A673 (cell line): ENCODE data around the gene ITPR3.

Experiments used
- EZH2 ChIP-seq: fragments of 200-600 bp; sonication (generic); IDR thresholded peaks from 2 replicates; pipeline ENCODE4 v1.6.1; 2017; ENCODE audit warnings: borderline replicate concordance, low read depth, mild to moderate bottlenecking, mixed read lengths, antibody characterized with exemption, low read length; ENCODE audit not compliant: poor library complexity, severe bottlenecking
- TF ChIP-seq, protein P1 (sequence below): fragments of 300-800, 200-600 bp; sonication (generic); conservative IDR thresholded peaks from 2 replicates; pipeline ENCODE4 v1.5.1; 2017; ENCODE audit warnings: low read depth, mild to moderate bottlenecking, antibody characterized with exemption, low read length, moderate library complexity, mixed read lengths

DNA sequence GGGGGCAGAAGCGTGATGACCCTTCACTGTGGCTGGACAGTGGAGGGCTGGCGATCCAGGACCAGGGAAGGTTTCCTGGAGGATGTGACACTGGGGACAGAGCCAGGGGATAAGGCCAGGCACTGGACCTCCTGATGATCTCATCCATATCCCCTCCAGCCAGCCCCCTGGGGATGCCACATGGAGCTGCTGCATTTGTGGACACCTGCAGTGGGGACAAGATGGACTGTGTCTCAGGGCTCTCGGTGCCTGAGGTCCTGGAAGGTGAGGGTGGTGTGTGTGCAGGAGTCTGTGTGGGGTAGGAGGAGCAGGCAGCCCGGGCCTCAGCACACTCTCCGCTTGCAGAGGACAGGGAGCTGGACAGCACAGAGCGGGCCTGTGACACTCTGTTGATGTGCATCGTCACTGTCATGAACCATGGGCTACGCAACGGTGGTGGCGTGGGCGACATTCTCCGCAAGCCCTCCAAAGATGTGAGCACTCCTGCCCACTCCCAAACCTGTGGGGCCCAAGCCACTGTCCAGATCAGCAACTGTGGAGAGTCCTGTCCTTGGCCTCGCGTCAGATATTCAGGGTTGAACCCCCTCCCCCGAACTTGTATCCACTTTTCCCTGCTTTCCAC lies 70.4 kb downstream of the ITPR3 start:
- TF ChIP-seq, protein P1, sequence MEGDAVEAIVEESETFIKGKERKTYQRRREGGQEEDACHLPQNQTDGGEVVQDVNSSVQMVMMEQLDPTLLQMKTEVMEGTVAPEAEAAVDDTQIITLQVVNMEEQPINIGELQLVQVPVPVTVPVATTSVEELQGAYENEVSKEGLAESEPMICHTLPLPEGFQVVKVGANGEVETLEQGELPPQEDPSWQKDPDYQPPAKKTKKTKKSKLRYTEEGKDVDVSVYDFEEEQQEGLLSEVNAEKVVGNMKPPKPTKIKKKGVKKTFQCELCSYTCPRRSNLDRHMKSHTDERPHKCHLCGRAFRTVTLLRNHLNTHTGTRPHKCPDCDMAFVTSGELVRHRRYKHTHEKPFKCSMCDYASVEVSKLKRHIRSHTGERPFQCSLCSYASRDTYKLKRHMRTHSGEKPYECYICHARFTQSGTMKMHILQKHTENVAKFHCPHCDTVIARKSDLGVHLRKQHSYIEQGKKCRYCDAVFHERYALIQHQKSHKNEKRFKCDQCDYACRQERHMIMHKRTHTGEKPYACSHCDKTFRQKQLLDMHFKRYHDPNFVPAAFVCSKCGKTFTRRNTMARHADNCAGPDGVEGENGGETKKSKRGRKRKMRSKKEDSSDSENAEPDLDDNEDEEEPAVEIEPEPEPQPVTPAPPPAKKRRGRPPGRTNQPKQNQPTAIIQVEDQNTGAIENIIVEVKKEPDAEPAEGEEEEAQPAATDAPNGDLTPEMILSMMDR: no peak
- no peak for TF ChIP-seq EZH2
